HepG2 (cell line): ENCODE data around the gene NUP62.

Experiments used
- KAT8 ChIP-seq: IDR thresholded peaks from 2 replicates; pipeline ENCODE4 v1.6.1; 2016; ENCODE audit warnings: missing genetic modification reagents, missing compliant biosample characterization
- POLR2AphosphoS5 ChIP-seq: IDR thresholded peaks from 2 replicates; pipeline ENCODE4 v1.6.1; 2012; ENCODE audit warnings: low read depth, low read length

GRCh38 chr19:49950956-49951526, 21.7 kb upstream of the NUP62 start:
- TF ChIP-seq POLR2AphosphoS5: no peak
- no peak for TF ChIP-seq KAT8 (CRISPR knock-in tag)
